ENCODE results near the gene KCNQ2.

KCNQ2 gene

DNA sequence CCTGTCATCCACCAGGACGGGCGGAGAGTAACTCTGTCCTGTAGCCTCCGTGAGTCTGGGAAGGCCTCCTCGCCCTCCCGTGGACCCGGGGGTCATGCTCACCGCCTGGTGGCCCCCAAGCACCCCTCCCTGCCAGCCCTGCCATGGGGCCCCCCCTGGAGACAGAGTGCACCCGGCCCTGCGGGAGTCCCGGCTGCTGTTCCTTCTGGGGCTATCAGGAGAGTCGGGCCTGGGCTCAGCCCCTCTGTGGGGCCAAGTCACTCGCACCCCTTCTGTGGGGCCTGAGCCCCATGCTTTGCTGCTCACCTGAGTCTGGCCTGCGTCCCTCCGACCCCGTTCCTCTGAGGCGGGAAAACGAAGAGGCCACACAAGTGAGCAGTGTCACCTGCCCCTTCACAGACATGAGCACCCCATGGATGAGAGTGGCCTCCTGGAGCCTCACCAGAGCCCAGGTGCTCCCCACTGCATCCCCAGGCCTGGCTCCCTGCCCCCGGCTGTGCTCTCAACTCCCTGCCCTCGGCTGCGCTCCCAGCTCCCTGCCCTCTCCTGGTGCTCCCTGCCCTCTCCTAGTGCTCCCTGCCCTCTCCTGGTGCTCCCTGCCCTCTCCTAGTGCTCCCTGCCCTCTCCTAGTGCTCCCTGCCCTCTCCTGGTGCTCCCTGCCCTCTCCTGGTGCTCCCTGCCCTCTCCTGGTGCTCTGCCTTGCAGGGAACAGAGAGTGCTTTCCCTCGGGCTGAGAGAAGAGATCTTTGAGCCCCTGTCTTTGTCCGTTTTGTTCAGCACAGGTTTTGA, 106.7 kb downstream of the KCNQ2 start:
- DNase-seq, result no peak

DNA sequence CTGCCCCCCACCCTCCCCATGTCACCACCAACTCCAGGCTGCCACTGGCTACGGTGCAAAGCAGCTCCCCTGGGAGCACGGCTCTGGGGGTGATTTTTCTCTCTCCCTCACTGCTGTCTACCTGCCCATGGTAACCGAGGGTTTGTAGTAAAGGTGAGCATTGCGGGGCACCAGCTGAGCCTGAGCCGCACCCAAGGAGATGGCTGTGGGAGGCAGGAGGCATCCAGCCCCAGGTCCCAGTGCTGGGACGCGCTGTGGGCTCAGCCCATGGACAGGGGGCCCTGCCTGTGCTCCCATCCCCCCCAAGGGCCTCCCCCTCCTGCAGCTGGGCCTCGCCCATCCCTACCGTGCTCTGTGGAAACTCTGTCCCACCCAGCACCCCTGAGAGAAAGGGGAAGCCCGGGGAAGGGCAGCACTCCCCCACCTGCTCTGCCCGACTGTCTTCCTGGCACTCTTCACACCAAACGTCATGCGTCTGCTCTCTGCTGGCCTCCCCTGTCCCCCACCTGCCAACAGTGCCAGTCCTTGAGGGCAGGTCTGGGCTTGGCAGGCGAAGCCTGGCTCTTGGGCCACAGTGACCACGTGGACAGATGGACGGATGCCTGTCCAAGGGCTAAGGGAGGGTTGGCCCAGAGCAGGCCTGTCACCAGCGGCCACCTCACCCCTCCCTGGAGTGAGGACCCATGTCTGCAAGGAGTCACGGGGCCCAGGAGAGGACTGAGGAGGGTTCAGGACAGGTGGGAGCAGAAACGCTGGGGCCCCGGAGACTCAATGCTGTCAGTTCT, 107.5 kb downstream of the KCNQ2 start:
- DNase-seq, result no peak

DNA sequence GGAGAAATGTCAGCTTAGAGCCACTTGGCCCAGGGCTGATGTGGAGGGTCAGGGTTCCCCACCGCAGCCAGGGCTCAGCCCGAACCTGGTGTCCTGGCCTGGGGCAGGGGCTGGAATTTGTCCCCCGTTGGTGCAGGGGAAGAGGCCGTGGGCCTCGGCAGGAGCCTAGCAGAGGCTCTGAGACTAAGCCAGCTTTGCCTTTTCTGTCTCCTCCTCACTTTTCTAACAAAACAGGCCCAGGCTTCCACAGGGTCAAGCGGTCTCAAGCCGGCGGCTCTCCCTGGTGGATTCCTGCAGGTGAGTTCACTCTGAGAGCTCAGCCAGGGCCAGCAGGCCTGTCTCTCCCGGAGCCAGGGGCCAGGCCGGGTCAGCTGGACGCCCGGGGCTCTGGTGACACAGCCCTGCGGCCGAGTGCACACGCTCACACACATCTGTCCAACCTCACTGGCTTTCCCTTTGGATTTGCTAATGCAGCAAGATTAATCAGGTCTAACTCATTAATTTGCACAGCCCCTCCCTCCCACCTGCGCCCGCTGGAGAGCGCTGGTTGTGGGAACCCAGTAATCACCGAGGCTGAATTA, 108.4 kb downstream of the KCNQ2 start:
- no peak for DNase-seq

DNA sequence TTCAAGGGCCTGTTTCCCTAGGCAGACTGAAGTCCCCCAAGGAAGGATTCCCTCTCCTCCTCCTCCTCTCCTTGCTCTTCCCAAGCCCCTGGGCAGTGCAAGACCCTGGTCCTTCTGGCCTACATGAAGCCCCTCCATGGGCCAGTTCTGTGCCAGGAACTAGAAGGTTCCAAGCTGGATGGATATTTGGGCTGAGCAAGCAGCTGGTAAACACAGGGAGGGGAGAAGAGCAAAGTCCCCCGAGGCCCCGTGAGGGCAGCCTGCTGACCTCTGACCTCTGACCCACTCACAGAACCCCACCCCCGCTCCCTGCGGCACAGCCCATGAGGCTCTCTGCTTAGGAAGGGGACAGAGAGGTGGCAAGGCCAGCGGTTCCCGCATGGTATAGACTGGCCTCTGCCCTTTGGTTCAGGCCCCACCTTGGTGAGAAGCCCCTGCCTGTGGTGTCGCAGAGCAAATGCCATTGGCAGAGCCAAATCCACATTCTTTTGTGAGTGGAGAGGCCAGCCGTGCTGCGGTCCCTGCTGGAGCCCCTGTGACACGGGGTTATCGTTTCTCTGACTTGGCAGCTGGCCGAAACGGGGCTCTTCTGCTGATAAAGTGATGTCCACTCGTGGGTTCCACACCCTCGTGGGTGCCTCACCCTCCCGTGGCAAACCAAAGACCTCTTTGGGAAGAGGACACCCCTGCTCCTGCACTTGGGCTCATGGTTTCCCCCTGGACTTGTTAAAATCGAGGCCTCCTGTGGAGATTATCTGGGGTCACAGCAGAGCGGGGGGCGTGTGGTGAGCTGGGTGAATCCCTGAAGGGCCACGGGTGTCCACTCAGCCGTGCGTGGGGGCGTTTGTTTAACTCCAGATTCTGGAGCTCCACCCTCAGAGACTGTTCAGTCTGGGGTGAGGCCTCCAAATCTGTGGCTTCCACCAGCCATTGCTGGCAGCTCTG, 109.2 kb downstream of the KCNQ2 start:
- DNase-seq, result no peak

DNA sequence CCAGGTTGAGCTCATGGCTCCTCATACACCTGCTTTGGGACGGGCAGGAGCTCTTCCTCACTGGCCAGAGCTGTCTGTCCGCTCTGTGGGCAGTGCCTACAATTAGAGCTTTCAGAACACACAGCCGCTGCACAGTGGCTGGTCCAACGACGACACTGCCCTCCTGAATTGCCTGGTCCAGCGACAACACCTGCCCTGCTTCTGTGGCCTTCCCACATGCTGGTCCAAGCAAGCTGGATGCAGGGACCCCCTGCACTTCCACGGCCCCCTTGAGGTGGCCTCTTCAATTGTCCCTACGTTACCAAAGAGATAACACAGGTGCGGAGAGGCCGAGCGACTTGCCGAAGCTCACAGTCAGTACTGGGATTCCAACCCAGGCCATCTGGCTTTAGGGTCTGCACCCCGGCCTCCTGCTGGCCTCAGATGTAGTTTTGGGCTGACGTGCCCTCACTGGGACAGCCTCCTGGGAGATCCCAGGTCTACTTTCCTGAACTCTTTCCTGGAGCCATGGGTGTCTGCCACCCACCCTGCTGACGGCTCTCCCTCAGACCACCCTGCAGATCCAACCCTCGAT, 109.9 kb downstream of the KCNQ2 start:
- DNase-seq, result no peak

DNA sequence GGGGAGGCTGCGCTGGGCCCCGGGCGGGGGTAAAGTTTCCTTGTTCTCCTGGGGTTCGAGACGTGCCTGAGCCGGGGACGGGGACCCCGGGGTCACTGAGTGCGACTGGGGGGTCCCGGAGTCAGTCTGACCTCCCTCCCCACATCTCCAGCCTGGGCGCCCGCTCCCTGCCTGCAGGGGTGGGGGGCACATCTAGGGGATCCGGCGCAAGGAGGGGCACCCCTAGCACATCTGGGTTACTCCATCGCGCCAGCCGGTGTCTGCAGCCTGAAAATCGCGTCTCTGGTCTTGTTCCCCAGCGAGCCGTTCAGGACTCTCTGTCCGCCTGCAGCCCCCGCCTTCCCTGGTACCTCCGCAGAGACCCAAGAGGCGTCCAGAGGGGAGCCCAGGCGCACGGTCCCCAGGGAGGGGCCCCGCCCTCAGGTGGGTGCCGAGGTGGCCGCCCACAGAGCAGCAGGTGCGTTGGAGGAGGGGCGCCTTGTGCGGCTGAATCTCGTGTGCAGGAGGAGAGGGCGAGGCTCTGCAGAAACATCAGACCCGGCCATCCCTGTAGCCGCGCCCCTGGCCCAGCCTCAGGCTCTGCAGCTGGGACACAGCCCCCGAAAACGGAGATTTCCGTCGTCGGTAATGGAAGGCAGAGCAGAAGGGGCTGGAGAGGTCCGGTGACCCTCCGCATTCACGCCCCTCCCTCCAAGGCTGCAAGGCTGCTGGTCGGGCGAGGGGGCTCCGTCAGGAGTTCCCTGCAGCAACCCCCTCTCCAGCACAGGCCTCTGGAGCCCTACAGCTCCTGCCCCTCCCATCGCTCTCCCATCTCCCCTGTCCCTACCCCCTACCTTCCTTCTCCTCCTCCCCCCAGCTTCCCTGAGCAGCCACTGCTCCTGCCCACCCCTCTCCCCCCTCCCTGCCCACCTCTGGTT, 110.7 kb downstream of the KCNQ2 start:
- DNase-seq, result no peak

DNA sequence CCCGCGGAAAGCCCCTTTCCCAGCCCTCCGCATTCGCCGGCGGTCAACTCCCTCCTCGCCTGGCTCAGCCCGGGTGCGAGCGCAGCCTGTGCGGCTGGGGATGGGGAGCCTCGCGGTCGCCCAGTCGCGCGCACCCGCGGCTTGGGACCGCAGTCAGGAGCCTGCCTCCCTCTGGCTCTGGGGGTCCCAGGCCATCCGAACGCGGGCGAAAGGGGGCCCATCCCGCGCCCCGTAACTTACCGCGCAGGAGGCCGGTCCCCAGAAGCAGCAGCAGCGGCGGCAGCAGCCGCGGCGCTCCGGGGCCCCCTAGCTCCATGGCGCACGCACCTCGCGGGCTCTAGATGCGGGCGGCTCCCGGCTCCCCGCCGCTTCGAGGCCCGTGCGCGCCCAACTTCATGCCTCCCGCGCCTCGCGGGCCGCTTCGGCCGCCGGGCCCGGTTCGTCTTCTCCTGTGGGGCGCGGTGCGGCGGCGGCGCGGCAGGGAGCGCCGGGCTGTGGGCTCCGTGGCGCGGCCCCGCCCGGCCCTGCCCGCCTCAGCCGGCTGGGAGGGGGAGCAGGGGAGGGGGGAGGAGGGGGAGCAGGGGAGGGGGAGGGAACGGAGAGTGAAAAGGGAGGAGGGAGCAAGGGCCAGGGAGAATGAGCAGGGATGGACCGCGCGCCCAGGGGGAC, 111.5 kb downstream of the KCNQ2 start, which contains the start of gene CHRNA4:
TSS of gene CHRNA4 (minus strand) at position 500 of the 669 bp plus-strand sequence. CDS start at position 316, 184 bp downstream.
- DNase-seq, result no peak

DNA sequence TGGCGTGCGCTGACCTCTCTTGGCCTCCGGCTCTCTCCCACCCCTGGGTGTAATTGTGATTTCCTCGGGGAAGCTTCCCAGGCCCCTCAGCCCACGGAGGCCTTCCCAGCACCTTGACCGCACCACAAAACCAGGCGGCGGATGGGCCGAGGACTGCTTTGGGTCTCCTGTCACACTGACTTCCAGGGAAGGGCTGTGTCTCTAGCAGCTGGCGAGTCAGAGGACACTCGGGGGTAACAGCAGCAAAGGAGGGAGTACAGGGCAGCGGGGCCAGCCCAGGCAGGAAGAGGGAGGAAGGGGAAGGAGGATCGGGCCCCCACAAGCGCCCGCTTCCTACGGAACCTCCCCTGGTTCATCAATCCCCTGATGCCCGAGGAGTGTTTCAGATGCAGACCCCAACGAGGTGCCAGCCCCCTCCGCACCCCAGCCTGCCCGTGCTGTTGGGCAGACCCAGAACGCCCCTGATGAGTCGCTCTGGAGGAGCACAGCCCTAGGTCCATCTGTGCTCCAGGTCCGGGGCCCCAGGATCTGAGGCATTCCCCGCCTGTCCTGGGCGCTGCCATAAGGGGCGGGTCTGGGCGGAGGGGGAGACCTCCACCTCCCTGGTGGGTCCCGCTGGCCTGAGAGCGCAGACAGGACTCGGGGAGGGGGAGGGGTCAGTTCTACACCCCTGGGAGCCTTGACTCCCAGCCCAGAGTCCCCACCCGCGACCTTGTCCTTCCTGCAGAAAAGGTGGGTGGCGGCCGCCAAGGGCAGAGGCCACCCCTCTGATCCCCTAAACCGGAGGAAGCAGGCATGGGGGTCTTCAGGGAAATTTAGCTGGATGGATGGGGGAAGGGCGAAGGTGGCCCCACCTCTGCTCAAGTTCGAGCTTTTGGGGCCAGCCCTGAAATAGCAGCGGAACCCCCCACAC, 112.3 kb downstream of the KCNQ2 start:
- no peak for DNase-seq

DNA sequence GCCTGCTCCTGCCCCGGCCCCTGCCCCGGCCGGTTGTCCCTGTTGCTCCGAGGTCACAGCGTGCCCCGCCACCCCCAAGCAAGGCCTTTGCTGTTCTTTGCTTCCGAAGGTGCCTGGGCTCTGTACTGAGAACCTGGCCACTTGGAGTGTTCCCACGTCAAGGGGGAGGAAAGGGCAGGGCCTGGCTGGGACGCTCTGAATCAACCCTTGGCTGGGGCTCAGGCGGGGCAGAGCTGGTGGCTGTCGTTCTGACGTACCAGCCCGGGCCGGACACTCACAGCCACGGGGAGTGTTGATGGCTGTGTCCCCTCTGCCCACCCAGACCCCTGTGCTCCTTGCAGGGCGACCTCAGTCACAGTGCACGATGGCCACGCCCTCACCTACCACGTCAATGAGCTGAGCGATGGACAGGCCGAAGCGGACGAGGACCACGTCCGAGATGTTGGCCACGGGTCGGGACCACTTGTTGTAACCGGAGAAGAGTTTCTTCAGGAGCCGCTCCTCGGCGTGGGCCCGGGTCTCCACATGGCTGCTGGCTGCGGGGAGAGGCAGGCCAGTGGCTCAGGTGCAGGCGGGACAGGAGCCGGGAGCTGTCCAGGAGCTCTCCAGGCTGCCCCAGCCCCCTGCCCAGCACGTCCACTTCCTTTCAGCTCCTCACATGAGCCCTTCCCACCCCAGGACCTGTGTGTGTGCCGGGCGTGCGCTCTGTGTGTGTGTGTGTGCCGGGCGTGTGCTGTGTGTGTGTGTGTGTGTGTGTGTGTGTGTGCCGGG, 113.1 kb downstream of the KCNQ2 start:
- no peak for DNase-seq

DNA sequence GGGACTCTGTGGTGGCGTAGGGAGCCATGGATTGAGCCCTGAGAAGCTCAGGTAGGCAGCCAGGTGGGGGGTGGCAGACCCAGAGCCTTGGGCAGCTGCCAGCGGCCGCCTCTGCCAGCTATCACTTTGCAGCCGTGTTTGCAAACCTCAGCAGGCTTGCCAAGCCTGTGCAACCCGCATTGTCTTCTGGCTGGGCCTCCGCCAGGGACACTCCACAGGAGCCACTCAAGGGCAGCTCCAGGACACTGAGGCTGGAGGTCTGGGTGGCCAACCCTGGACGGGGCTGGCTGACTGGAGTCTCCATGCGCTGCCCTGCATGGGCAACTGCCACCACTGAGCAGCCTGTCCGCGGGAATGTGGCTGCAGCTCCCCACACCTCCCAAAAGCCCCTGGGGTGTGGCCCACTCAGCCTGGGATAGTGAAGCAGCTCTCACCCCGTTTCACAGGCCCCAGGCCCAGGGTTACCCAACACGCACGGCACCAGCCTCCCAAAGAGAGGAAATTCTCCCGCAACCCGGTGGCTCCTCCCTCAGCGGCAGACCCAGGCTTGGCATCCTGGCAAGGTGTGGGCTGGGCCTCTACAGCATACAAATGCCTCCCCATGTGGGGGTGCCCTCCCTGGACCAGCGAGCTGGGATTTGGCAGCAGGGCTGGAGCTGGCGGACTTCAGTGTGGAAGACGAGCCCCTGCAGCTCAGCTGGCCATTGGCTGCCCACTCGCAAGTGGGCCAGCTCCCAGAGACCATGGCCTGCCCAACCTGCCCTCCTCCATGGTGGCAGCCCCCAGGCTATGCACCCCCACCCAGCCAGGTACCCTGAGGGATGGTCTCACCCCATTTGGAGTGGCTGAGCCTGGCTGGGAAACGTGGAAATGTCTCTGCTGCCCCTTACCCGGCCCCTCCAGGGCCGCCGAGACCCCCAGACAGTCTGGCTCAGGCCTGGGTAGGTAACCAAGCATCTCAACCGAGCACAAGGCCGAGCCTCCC, 114.2 kb downstream of the KCNQ2 start:
- no peak for DNase-seq

DNA sequence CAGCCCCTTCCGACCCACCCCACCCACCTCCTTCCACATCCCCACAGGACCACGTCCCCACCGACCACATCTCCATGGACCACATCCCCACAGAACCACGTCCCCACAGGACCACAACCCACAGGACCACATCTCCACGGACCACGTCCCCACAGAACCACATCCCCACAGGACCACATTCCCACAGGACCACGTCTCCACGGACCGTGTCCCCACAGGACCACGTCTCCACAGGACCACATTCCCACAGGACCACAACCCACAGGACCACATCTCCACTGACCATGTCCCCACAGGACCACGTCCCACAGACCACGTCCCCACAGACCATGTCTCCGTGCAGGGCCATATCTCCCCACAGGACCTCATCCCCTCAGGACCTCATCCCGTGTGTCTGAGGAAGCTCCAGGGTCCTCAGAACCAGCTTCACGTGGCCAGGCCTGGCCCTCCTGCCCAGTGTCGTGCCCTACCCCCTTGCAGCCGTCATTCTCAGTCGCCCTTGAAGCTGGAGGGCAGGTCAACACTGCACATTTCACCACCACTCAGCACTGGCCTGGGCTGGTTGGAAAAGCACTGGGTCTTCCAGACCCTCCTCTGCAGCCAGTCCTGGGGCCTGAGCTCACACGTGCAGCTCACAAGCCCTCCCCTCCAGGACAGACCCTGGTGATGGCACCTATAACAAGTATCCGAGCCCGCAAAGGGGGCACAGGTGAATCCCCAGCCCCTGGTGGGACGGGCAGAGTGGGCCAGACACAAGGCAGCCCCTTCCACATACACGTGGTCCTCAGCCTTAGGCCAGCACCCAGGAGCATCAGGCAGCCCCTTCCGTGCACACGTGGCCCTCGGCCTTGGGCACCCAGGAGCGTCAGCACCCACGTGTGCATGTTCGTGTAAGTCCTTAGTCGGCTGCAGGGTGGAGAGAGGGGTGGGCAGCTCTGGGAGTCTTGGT, 115.2 kb downstream of the KCNQ2 start:
- no peak for DNase-seq

DNA sequence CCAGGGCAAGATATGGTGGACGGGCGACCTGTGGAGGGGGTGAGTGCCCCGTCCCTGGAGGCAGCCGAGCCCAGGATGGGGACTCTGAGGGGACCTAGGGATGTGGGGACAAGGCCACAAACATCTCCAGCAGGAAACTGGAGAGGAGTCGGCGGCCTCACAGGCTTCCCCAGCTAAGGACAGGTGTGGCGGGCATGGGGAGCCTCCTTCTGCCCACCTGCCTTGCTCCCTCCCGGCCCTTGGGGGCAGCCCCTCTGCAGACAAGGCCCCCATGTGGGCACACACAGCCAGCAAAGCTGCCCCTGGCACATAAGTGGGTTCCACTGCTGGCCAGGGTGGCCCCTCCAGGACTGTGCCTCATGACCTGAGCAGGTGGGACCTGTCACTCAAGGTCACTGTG, 115.9 kb downstream of the KCNQ2 start:
- no peak for DNase-seq

DNA sequence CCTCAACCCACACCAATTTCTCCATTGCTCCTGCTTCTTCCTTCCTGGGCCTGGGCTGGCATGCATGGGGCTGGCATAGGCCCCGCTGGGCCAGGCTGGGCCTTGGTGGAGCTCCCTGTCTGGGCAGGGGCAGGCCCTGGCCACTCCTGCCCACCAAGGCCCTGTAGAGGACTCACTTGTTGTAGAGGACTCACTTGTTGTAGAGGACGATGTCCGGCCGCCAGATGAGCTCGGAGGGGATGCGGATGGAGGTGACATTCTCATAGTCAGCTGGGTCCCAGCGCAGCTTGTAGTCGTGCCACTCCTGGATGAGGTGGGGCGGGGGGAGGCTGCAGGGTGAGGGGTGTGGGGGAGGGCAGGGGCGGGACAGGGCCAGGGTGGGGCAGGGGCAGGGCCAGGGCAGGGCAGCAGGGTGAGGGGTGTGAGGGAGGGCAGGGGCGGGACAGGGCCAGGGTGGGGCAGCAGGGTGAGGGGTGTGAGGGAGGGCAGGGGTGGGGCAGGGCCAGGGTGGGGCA, 116.6 kb downstream of the KCNQ2 start:
- DNase-seq, result no peak

DNA sequence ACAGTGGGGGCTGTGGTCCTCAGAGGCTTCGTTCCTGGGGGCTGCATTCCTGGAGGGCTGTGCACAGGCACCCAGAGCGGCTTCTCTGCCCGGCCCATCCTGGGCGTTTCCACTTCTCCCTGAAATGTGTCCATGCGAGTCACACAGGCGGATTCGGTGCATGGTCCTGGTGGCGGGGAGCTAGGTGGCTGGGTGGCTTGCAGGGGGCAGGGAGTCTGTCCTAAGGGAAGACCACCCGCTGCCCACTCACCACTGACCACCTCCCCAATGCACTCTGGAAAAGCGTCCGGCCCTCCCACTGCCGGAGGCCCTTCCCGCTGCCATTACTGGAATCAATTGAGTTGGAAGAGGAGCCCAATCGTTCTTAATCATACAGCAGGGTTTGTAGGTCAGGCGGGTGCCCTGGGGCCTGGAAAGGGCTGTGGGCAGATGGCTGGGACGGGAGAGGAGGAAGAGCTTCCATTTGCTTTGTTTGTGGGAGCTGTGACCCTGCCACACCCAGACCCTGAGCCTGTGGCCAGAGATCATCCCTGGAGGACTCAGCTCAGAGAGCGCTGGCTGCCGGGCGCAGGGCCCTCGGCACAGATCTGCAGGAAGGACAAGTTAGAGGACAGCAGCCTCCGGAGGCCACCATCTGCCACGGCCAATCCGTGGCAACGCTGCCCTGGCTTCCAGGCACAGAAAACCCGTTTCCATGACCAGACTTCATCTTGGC, 117.7 kb downstream of the KCNQ2 start:
- no peak for DNase-seq

DNA sequence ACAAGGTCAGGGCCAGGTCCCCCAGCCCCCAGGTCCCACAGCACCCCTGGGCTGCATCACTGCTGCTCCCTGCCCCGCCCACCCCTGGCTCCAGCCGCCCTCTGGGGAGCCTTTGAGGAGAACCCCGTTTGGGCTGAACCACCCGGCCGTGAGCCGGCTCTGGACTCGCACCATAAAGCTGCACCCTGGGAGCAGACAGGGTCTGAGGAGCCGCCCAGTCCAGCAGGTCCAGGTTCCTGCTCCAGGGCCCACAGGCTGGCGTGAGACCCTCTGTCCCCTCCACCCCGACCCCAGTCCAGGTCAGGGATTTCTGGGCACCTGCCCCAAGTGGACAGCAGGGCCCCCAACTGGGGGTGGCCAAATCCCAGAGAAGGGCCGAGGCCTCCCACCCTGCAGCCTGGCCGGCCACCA, 119.6 kb downstream of the KCNQ2 start:
- no peak for DNase-seq

All from SHP77 treated with DMSO at 0.1 percent for 48 hours (cell line).